Transverse colon (tissue), 4 donors: ENCODE results near the gene WASF2.

Source experiments
- CTCF ChIP-seq, 5 experiments: fragments of 200-600 bp in 3 of 5; fragments of 450-650 bp in 2 of 5; sonication (generic) in 3 of 5; IDR thresholded peaks; 1 replicate in 2 of 5; 2 replicates in 3 of 5; pipeline ENCODE4 v1.5.1; 2016 to 2017; ENCODE audit warnings: antibody characterized with exemption in 5 of 5, inconsistent platforms in 3 of 5, mild to moderate bottlenecking in 2 of 5, moderate library complexity in 1 of 5
- EP300 ChIP-seq: sonication (generic); formaldehyde crosslinking; IDR thresholded peaks from one replicate; pipeline ENCODE4 v1.6.1; 2017; ENCODE audit warnings: antibody characterized with exemption, low read depth
- POLR2A ChIP-seq: fragments of 450-650 bp; IDR thresholded peaks from one replicate; pipeline ENCODE4 v1.6.1; 2016; ENCODE audit warnings: antibody characterized with exemption, mild to moderate bottlenecking, moderate library complexity
- POLR2AphosphoS5 ChIP-seq, 3 donors: sonication (generic); formaldehyde crosslinking; IDR thresholded peaks; one replicate each; pipeline ENCODE4 v1.6.1; 2016; ENCODE audit warnings: antibody characterized with exemption in 3 of 3

GRCh38 chr1:27507960-27508665, 18.1 kb upstream of the WASF2 start:
- TF ChIP-seq CTCF (IDR thresholded peaks at IDR 0.05) = no peak
- no peak for TF ChIP-seq POLR2A
- TF ChIP-seq POLR2AphosphoS5 (IDR thresholded peaks at IDR 0.05) = no peak
- no peak for TF ChIP-seq EP300
